GM12864 (cell line): ENCODE data around the gene NYAP1.

Source experiments
- DNase-seq: peaks from one replicate; pipeline ENCODE4 v3.0.0-alpha.2; 2011; ENCODE audit warnings: low read depth
- H3K4me3 ChIP-seq: 2 replicates; pipeline ENCODE4 v1.5.1; 2011; ENCODE audit warnings: mild to moderate bottlenecking, low read depth, low read length, control low read depth
- CTCF ChIP-seq: IDR thresholded peaks from 2 replicates; pipeline ENCODE4 v1.5.1; 2011; ENCODE audit warnings: low read depth, mild to moderate bottlenecking, moderate library complexity, low read length, control low read depth, inconsistent platforms; ENCODE audit errors: missing control alignments

The NYAP1 gene

DNA sequence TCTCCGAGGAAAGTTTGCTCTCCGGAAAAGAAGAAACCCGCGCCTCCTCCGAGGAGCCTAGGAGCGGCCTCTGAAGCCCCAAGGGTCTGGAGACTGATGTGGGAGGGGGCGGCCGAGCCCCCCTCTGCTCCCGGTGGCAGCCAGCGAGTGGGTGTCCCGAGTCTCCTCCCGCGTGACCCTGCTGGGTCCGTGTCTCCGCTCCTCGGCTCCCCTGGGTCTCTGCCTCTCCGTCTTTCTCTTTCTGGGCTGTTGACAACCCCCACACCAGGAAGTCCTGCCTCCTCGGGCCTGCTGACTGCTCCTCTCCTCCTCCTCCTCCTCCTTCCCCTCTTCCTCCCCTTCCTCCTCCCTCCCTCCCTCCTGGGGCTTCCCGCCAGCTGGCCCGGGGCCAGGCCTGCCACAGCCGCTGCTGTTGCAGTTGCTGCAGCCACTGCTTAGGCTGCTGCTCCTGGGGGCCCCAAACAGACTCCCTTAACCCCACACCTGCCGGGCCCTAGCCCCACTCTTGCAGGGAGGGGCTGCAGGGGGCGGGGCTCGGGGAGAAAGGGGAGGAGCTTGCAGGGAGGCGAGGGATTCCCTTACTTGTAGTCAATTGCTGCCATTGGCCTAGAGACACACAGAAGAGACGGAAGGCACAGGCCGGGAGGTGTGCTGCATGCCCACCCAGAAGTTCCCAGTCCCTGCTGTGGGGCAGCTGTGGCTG is 4.6 kb upstream of the NYAP1 start, which contains the start of gene TSC22D4:
TSC22D4 (minus strand) TSS at position 257 of the 703 bp plus-strand sequence. CDS start 1,176 bp downstream, outside the sequence.
- no peak for TF ChIP-seq CTCF
- H3K4me3 ChIP-seq = peak within 1 kb of the TSS; percentile 70
- DNase-seq = peak; percentile 84

DNA sequence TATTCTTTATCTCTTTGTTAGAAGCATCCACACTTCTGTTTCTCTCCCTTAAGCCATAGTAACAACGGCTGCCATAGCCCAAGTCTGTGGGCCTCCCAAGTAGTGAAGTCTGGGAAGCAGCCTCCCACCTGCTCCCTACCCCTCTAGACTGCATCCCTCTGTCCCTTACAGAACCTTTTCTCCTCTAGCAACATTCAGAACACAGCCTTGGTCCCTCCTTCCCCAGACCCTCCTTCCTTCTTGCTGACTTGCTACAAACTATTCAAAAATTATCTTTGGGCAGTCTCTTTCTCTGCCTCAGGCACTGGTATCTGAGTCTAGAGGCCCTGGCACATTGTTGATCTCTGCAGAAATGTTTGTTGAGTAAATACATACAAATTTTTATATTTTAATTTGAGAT is 2.3 kb upstream of the NYAP1 start:
- H3K4me3 ChIP-seq = no peak overlapping the region
- DNase-seq = no peak
- no peak for TF ChIP-seq CTCF

DNA sequence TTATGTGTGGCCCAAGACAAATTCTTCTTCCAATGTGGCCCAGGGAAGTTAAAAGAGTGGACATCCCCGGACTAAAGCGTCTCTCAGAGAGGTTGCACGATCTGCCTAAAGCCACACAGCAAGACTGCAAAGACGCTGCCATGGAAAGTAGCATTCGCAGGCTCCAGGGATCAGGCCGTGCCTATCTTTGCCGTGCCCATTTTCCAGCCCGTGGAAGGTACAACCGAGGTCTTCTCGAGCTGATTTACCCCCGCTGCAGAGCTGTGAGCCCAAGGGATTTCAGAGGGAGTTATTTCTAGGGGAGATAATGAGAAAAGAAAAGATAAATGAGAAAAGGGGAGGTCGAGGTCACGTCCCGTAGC is 1.0 kb upstream of the NYAP1 start:
- H3K4me3 ChIP-seq = peak overlapping the region; percentile 50
- no peak for TF ChIP-seq CTCF
- DNase-seq = no peak

DNA sequence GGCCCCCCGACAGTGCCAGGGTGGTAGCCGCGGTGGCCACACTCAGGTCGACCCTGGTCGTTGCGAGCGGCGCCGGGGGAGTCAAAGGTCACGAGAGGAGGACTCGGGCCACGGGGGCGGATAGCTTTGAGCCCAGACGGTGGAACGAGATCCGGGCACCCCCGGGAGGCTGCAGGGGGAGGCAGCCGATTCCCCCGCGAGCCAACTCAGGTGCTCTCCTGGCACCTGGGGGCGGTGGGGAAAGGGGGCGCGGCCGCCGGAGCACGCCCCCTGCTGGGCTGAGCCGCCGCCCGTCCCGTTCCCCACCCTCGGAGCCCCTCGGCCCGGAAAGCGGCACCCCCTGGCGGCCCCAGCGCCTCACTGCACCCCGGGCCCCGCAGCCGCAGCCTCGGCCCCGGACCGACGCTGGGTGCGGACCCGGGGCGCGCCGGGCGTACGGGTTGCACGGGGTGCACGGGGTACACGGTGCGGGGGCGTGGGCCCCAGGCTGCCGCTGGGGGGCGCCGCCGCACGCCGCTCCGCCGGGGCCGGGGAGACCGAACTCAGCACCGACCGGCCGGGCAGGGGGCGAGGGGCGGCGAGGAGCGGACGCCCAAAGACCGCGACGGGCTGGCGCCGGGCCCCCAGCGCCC is 521 bp upstream of the NYAP1 start:
- no peak for DNase-seq
- peak; percentile 83 for TF ChIP-seq CTCF
- H3K4me3 ChIP-seq = peak overlapping the region; percentile 50

DNA sequence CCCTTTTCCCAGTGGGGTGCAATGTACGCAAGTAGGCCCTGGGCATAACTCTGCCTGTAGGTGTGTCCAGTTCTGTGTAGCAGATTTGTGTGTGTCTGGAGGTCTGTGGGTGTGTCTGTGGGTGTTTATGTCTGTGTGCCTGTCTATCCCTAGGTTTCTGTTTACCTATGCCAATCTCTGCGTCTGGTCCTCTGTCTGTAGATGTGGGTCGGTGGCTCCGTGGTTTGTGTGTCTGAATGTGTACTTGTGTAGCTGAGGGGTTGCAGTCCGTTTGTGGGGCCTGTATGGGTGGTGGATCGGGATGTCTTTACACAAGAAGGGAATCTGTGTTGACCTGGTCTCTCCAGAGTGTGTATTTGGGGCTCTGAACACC is 932 bp downstream of the NYAP1 start:
- no peak overlapping the region for H3K4me3 ChIP-seq
- DNase-seq = no peak
- no peak for TF ChIP-seq CTCF

- H3K4me3 ChIP-seq = no peak overlapping the region
- no peak for TF ChIP-seq CTCF
- no peak for DNase-seq
Observed at GRCh38 chr7:100485471-100485876, 1.7 kb downstream of the NYAP1 start.
